DND-41 (cell line): ENCODE measurements around the gene STX4.

Source experiments
- EZH2 ChIP-seq: IDR thresholded peaks from 3 replicates; pipeline ENCODE4 v1.6.1; 2012; ENCODE audit warnings: borderline replicate concordance, low read depth, mild to moderate bottlenecking, moderate library complexity, low read length, inconsistent platforms; ENCODE audit not compliant: severe bottlenecking
- TF ChIP-seq, protein P1 (sequence below): IDR thresholded peaks from 2 replicates; pipeline ENCODE4 v1.5.1; 2012; ENCODE audit warnings: borderline replicate concordance, low read length, moderate library complexity, mild to moderate bottlenecking; ENCODE audit not compliant: poor library complexity, severe bottlenecking; ENCODE audit errors: extremely low read depth

DNA sequence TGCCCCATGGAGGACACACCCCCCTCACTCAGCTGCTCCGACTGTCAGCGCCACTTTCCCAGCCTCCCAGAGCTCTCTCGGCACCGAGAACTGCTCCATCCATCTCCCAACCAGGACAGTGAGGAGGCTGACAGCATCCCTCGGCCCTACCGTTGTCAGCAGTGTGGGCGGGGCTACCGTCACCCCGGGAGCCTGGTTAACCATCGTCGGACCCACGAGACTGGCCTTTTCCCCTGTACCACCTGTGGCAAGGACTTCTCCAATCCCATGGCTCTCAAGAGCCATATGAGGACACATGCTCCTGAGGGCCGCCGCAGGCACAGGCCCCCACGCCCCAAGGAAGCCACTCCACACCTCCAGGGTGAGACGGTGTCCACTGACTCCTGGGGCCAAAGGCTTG lies 43.0 kb downstream of the STX4 start:
- TF ChIP-seq, protein P1, sequence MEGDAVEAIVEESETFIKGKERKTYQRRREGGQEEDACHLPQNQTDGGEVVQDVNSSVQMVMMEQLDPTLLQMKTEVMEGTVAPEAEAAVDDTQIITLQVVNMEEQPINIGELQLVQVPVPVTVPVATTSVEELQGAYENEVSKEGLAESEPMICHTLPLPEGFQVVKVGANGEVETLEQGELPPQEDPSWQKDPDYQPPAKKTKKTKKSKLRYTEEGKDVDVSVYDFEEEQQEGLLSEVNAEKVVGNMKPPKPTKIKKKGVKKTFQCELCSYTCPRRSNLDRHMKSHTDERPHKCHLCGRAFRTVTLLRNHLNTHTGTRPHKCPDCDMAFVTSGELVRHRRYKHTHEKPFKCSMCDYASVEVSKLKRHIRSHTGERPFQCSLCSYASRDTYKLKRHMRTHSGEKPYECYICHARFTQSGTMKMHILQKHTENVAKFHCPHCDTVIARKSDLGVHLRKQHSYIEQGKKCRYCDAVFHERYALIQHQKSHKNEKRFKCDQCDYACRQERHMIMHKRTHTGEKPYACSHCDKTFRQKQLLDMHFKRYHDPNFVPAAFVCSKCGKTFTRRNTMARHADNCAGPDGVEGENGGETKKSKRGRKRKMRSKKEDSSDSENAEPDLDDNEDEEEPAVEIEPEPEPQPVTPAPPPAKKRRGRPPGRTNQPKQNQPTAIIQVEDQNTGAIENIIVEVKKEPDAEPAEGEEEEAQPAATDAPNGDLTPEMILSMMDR, result no peak
- no peak for TF ChIP-seq EZH2
